GM10248 (cell line): ENCODE data around the gene USE1.

Experiments used
- CTCF ChIA-PET: fragments of 300-600 bp; sonication (Branson Sonifier 250); formaldehyde crosslinking; extraction: SDS; loops from one replicate; lab custom pipeline; 2021; ENCODE audit warnings: antibody characterized with exemption; lab: Yijun Ruan, JAX
- POLR2A ChIA-PET: fragments of 350-650 bp; sonication (Branson Sonifier 250); formaldehyde crosslinking; extraction: SDS; loops from one replicate; lab custom pipeline; 2020; ENCODE audit warnings: antibody characterized with exemption; lab: Yijun Ruan, JAX
- DNase-seq: peaks from one replicate; pipeline ENCODE4 v3.0.0; 2012; ENCODE audit errors: extremely low spot score
- CTCF ChIP-seq: IDR thresholded peaks from 2 replicates; pipeline ENCODE4 v1.5.1; 2012; ENCODE audit warnings: mild to moderate bottlenecking, low read depth; ENCODE audit errors: extremely low read depth, missing control alignments, control extremely low read depth

USE1 gene

GRCh38 chr19:17240062-17240752 is 25.1 kb downstream of the USE1 start:
- DNase-seq = no peak
- ChIA-PET POLR2A (no interaction called here), CTCF (interaction anchor here (0.7 to 2.0 kb wide), 3 partner anchors 19 to 167 kb away, joined by 3 to 5 read pairs (median 3); no protein-coding TSS in a partner anchor)
- no peak for TF ChIP-seq CTCF

- DNase-seq = no peak
- TF ChIP-seq CTCF = no peak
- POLR2A ChIA-PET = interaction anchor here (0.6 kb wide), 1 partner anchor 14 kb away, joined by 4 read pairs; no protein-coding TSS in a partner anchor
- CTCF ChIA-PET = interaction anchor here (2.0 kb wide), 1 partner anchor 18 kb away, joined by 5 read pairs; no protein-coding TSS in a partner anchor
Observed at GRCh38 chr19:17240826-17241399, 25.8 kb downstream of the USE1 start.

GRCh38 chr19:17242431-17243208 is 27.5 kb downstream of the USE1 start:
- ChIA-PET POLR2A (interaction anchor here (0.6 to 1.6 kb wide), 3 partner anchors 21 to 59 kb away, joined by 3 to 6 read pairs (median 3); partner anchors contain the start of gene BABAM1), CTCF (interaction anchor here (1.2 to 3.3 kb wide), 3 partner anchors 16 to 19 kb away, joined by 3 to 23 read pairs (median 4); partner anchors contain the start of gene OCEL1)
- no peak for DNase-seq
- no peak for TF ChIP-seq CTCF

GRCh38 chr19:17243211-17243829 is 28.2 kb downstream of the USE1 start:
- DNase-seq = no peak
- ChIA-PET CTCF (interaction anchor here (1.2 to 3.3 kb wide), 3 partner anchors 16 to 19 kb away, joined by 3 to 23 read pairs (median 4); partner anchors contain the start of gene OCEL1), POLR2A (interaction anchor here (1.6 kb wide), 1 partner anchor 24 kb away, joined by 3 read pairs; the partner anchor contains the start of gene BABAM1)
- no peak for TF ChIP-seq CTCF

- ChIA-PET POLR2A (interaction anchor here (1.6 kb wide), 1 partner anchor 23 kb away, joined by 3 read pairs; the partner anchor contains the start of gene BABAM1), CTCF (interaction anchor here (1.0 to 3.3 kb wide), 4 partner anchors 9 to 23 kb away, joined by 4 to 23 read pairs (median 4); partner anchors contain the start of genes BABAM1 and OCEL1)
- TF ChIP-seq CTCF = no peak
- DNase-seq = no peak
Observed at GRCh38 chr19:17243830-17244617, 28.9 kb downstream of the USE1 start.
